OCI-LY1 (cell line): Measurements from ENCODE around the gene ARHGAP22.

Experiments
- EZH2 ChIP-seq: fragments of 200-600 bp; sonication (generic), shearing (Covaris generic); IDR thresholded peaks from 2 replicates; pipeline ENCODE4 v1.8.0; 2017; ENCODE audit warnings: borderline replicate concordance, mixed run types, mild to moderate bottlenecking, antibody characterized with exemption, low read length, moderate library complexity, mixed read lengths
- TF ChIP-seq, protein P1 (sequence below): fragments of 200-600 bp; sonication (generic), shearing (Covaris generic); IDR thresholded peaks from 2 replicates; pipeline ENCODE4 v1.5.1; 2017; ENCODE audit warnings: mild to moderate bottlenecking, antibody characterized with exemption, low read length, moderate library complexity, mixed read lengths

DNA sequence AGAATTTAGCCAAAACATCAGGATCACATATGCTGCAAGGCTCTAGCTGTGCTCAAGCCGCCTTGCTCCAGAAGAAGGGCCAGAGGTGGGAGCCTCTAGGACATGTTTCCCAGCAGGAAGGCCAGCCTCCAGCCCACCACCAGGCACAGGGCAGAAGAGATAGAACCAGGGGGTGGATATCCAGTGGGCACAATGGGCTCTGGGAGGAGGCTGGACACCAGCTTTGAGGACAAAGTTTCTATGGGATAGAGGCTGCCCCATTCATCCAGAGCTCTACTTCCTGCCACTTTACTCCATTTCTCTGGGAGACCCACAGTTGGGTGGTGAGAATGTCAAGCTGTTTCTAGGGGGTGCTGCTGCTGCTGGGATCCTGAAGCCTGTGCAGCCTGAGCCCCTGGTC lies 77.1 kb downstream of the ARHGAP22 start:
- TF ChIP-seq, protein P1, sequence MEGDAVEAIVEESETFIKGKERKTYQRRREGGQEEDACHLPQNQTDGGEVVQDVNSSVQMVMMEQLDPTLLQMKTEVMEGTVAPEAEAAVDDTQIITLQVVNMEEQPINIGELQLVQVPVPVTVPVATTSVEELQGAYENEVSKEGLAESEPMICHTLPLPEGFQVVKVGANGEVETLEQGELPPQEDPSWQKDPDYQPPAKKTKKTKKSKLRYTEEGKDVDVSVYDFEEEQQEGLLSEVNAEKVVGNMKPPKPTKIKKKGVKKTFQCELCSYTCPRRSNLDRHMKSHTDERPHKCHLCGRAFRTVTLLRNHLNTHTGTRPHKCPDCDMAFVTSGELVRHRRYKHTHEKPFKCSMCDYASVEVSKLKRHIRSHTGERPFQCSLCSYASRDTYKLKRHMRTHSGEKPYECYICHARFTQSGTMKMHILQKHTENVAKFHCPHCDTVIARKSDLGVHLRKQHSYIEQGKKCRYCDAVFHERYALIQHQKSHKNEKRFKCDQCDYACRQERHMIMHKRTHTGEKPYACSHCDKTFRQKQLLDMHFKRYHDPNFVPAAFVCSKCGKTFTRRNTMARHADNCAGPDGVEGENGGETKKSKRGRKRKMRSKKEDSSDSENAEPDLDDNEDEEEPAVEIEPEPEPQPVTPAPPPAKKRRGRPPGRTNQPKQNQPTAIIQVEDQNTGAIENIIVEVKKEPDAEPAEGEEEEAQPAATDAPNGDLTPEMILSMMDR = no peak
- TF ChIP-seq EZH2 = no peak
